HG02798 (cell line): ENCODE data around the gene PSMB3.
"Not testable (repeated sequence)": the region's sequence is repeated elsewhere in the genome, so short reads cannot be mapped to it uniquely, and the experiment has no call there.

Experiments used
- ATAC-seq: cut with Tn5 transposase; IDR thresholded peaks from one replicate; pipeline ENCODE4 v1.9.1; 2021; ENCODE audit warnings: mild to moderate bottlenecking; ENCODE audit not compliant: unreplicated experiment, poor library complexity

Gene PSMB3

GRCh38 chr17:38747463-38748148 is 4.9 kb upstream of the PSMB3 start:
- no peak for ATAC-seq

- no peak for ATAC-seq
These were observed 4.2 kb upstream of the PSMB3 start, which contains the start of gene PCGF2 for GRCh38 chr17:38748149-38748891. TSS of gene PCGF2 (minus strand) at chr17:38748336. CDS start at chr17:38740402, 7,934 bp downstream.

DNA sequence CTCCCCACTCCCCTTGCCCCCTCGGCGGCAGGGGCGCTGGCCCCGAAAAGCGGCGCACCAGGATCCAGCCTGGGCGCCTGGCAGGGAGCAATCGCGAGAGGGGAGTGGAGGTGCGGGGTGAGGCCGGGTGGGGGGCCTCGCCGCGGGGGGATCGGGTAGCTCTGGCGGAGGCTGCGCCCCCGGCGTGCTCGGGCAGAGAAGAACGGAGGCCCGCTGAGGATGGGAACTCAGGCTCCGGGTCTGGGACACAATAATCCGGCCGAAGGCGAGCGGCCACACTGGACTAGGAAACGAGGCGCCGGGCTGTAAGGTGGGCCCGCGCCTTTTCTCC is 3.7 kb upstream of the PSMB3 start:
- no peak for ATAC-seq

DNA sequence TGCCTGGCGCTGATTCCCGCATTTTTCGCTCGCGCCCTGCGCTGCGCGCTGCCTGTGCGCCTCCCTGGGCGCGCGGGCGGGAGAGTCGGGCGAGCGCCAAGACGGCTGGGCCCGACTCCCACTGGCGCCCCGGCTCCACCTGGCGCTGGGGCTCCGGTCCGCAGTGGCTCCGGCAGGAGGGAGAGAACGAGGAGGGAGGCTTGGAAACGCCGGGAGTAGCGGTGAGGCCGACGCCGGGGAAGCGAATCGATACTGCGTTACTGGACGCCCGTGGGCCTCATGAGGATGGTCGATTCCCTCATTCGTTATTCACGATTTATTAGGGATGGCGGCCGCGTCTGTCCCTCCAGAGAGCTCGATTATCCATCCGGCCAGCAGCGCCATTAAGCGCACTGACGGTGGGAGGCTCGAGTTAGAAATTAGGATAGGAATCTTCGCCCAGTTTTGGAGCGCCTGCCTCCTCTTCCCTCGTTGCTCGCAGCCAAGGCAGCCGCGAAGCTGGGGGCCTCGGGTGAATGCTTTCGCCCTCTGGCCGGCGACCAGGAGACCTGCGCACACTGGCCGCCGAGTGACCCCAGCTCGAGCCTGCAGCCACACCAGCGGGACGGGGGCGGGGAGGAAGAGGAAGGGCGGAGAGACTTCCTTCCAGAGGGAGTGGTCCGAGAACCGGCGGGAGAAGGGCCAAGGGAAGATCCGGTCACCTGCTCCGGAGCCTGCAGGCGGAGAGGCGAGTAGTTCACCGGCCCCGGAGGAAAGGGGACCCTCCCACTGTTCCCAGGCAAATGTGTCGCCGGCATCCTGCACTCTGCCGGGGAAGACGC is 3.1 kb upstream of the PSMB3 start:
- ATAC-seq = no peak

GRCh38 chr17:38750044-38750311 is 2.6 kb upstream of the PSMB3 start:
- ATAC-seq = no peak

- no peak for ATAC-seq
These were observed 2.0 kb upstream of the PSMB3 start for GRCh38 chr17:38750312-38751121.

DNA sequence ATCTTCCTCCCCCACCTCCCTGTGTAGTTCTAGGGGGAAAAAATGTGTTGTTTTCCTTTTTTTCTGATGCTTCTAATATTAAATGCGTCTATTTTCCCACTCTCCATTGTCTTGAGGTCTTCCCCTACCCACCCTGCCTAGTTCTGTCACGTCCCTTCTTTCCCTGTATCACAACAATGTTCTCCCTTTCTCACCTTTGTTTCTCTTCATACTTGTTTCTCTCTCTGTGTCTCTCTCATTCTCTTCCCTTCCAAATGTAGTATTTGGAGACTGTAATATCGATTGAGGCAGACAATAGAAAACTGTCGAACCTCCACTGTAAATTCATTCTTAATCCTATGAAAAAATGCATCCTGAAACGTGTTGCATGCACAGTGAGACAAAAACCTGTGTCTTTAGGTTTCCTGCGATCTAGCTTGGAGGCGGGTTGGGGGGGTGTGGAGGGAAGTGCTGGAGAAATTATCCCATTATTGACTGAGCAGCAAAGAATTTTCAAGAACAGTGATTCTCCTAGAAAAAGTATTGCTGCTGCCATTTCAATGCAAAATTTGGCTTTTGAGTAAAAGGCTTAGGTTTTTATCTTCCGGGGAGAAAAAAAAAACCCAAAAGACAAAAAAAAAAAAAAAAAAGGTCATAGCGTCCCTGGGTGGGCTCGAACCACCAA is 1.3 kb upstream of the PSMB3 start:
- ATAC-seq = no peak

DNA sequence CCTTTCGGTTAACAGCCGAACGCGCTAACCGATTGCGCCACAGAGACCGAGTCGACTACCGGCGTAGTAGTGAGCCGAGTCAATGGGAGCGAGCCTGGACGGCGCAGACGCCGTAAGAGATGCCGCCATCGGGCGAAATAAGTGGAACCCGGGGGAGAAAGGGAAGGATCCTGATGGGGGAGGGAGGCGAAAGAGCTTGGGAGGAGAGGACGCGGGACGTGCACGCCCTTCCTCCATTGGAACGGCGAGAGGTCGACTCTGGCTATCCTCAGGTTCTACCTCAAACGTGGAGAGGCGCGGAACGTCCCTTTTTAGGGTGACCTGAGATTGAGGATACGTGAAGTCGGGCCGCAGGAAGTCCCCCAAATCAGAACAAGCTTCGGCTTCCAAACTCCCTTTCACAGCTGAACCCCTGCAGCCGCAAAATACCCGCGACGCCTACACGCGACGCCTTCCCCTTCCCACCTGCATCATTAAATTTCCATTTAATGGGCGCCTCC is 683 bp upstream of the PSMB3 start:
- peak; percentile 28 for ATAC-seq

- ATAC-seq = no peak
These were observed 548 bp downstream of the PSMB3 start for GRCh38 chr17:38753071-38753506.

GRCh38 chr17:38761612-38762011 is 9.1 kb downstream of the PSMB3 start:
- ATAC-seq = no peak

DNA sequence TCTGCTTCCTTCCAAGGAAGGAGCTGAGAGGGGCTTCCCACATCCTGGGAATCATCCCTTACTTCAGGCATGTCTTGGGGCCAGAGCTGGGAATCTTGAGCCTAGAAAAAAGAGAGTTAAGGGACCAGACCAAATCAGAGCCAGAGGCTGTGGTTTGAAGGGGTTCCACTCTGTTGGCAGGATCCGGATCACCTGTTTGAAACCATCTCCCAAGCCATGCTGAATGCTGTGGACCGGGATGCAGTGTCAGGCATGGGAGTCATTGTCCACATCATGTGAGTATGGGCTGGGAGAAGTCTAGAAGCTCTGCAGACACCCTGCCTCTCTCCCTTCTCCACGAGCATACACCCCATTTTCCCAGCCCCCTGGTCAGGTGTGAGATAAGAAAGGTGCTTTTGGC is 9.7 kb downstream of the PSMB3 start:
- no peak for ATAC-seq

- no peak for ATAC-seq
These were observed 13.8 kb downstream of the PSMB3 start for GRCh38 chr17:38766341-38766740.

DNA sequence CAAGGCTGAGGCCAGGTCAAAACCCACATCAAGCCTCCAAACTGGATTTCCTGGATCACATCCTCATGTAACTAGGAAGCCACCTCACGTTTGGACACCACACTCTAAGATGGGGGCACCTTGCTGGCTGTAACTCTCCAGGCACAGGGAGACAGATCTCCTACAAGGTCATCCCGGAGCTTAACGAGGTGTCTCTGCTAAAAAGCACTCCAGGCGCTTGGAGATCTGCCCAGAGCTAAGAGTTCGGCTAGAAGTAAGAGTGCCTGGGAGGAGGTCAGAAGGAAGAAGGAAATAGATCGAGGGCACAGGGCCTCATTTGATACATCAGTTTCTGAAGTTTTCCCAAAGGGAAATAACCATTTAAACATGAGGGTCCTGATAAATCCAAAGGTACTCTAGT is 15.9 kb downstream of the PSMB3 start:
- ATAC-seq = no peak

DNA sequence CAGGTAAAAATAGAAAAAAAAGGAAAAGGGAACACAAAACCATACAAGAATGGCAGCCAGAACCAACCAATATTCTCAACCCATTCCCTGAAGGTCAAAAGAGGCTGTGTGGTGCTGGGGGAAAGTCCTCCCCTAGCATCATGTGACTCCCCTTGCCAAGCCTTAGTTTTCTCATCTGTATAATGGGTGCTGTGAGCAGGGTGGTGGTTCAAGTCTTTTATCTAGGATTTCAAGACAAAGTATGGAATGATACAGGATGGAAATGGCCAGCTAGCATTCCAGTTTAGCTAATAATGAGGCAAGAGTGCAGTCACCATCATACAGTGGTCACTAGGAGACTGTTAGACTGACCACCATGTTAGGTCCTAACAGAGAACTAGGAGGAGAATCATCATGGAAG is 20.7 kb downstream of the PSMB3 start:
- ATAC-seq = no peak

DNA sequence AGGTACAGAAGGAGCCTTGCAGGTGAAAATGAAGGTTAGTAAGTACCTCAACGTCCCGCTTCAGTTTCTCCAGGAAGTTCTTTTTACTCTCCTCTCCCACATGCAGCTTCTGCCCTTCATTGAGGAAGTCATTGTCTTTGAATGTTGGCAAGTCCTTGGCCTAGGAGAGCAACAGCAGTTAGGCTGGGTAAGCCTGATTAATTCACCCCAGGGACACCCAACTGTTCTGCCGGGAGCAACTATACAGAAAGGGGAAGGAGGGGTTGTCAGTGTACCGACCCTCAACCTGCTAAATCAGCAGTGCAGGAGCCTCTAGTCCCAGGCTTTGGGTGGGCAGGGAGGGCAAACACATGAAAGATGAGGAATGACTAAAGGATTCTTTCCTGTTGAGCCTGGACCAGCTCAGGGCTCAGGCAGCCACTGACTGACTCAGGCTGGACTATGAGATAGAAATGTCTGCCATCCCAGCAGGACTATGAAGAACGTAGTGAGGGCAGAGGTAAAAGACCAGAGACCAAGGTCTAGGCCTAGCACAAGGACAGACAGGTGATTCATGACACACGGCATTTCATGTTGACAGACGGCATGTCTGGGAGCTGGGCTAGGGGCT is 25.2 kb downstream of the PSMB3 start:
- ATAC-seq = no peak

DNA sequence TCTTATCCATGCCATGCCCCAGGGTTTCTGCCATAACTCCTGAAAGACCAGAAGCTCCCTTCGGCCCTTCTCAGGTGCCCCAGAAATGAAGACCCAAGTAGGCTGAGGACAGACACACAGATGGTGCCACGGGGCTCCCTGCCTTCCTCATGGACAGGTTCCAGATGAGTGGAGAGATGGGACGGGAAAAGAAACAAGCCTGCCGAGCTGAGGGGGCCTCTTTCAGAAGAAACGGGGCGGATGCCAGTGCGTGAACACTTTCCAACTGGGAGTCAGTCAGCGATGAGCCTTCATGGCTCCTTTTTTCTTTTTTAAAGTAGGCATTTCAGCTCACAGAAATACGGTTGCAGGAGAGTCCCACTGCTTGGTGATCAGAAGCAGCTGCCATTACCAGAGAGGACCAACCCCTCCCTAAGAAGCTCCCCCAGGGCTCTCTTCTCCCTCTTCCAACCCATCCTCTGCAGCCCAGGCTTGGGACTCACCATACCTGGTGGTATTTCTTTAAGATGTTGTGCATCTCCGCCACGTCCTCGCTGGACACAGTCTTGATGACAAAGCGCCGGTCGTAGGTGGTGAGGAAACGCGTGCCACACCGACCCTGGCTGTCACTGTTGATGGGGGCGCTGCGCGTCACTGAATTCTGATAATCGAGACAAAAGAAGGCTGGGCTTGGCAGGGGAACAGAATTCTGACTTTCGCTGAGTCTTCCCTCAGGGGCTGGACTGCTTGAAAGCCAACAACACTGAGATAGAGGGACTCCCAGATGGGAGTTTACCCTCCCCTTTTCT is 27.6 kb downstream of the PSMB3 start:
- no peak for ATAC-seq

GRCh38 chr17:38783227-38783626 is 30.7 kb downstream of the PSMB3 start:
- ATAC-seq = no peak

DNA sequence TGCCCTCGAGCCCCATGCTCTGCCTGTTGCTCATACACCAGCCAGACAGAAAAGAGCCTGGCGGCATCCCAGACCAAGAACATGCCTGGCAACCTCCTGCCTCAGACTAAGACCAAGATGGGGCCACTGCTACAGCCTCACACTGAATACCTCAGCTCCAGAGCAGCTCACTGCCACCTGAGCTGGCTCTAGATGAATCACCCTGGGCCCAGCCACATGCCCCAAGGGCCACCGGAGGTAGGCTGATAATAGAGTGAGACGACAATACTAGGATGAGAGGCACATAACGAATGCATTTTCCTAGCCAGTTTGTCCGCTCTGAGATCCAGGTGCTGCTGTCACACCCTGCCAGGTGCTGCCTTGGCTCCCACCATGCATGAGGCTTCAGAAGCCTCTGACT is 33.8 kb downstream of the PSMB3 start:
- no peak for ATAC-seq

GRCh38 chr17:38787999-38788398 is 35.5 kb downstream of the PSMB3 start:
- not testable (repeated sequence) for ATAC-seq
